Epithelial cell of prostate (primary cell): Measurements from ENCODE around the gene VPS33A.
"Not testable (repeated sequence)": the region's sequence is repeated elsewhere in the genome, so short reads cannot be mapped to it uniquely, and the experiment has no call there.

Experiments used
- DNase-seq: peaks from one replicate; pipeline ENCODE4 v3.0.0-alpha.2; 2011; ENCODE audit warnings: low read depth, low spot score
- H3K27ac ChIP-seq: fragments of 450-650 bp; 2 replicates; pipeline ENCODE4 v1.5.1; 2017; ENCODE audit warnings: mild to moderate bottlenecking

VPS33A gene

GRCh38 chr12:122206111-122206881 lies 60.0 kb downstream of the VPS33A start:
- no peak for DNase-seq
- H3K27ac ChIP-seq: no peak overlapping the region

- DNase-seq: no peak
- H3K27ac ChIP-seq: no peak overlapping the region
Measured at GRCh38 chr12:122205053-122205925, 61.0 kb downstream of the VPS33A start.

GRCh38 chr12:122204167-122205052 lies 61.9 kb downstream of the VPS33A start:
- no peak overlapping the region for H3K27ac ChIP-seq
- no peak for DNase-seq

GRCh38 chr12:122203301-122204166 lies 62.8 kb downstream of the VPS33A start, which contains the start of gene B3GNT4:
Gene B3GNT4, plus strand, starts transcription at chr12:122203709. Its CDS starts 910 bp downstream, at chr12:122204619.
- DNase-seq: no peak
- H3K27ac ChIP-seq: no peak within 1 kb of the TSS

- not testable (repeated sequence) for DNase-seq, H3K27ac ChIP-seq
Measured at GRCh38 chr12:122202811-122203210, 63.5 kb downstream of the VPS33A start.

- no peak for DNase-seq
- H3K27ac ChIP-seq: no peak overlapping the region
Measured at GRCh38 chr12:122202017-122202416, 64.3 kb downstream of the VPS33A start.

GRCh38 chr12:122201381-122201780 lies 64.9 kb downstream of the VPS33A start:
- no peak for DNase-seq

GRCh38 chr12:122200541-122201175 lies 65.6 kb downstream of the VPS33A start:
- no peak overlapping the region for H3K27ac ChIP-seq
- no peak for DNase-seq

More at GRCh38 chr12:122201381-122201780, 64.9 kb downstream of the VPS33A start:
- no peak overlapping the region for H3K27ac ChIP-seq

GRCh38 chr12:122199484-122200355 lies 66.6 kb downstream of the VPS33A start:
- DNase-seq: no peak
- no peak overlapping the region for H3K27ac ChIP-seq

- H3K27ac ChIP-seq: peak overlapping the region; percentile 13
Measured at GRCh38 chr12:122197612-122197966, 68.7 kb downstream of the VPS33A start.

GRCh38 chr12:122195405-122195804 lies 70.9 kb downstream of the VPS33A start:
- DNase-seq: no peak
- no peak overlapping the region for H3K27ac ChIP-seq

More at GRCh38 chr12:122197612-122197966, 68.7 kb downstream of the VPS33A start:
- no peak for DNase-seq

- no peak overlapping the region for H3K27ac ChIP-seq
- no peak for DNase-seq
Measured at GRCh38 chr12:122194804-122195203, 71.5 kb downstream of the VPS33A start.

- DNase-seq: no peak
- H3K27ac ChIP-seq: no peak overlapping the region
Measured at GRCh38 chr12:122192441-122192840, 73.9 kb downstream of the VPS33A start.

GRCh38 chr12:122190842-122191668 lies 75.2 kb downstream of the VPS33A start:
- H3K27ac ChIP-seq: no peak overlapping the region
- DNase-seq: no peak

- DNase-seq: no peak
- no peak overlapping the region for H3K27ac ChIP-seq
Measured at GRCh38 chr12:122189626-122190475, 76.4 kb downstream of the VPS33A start.

- H3K27ac ChIP-seq: no peak overlapping the region
- no peak for DNase-seq
Measured at GRCh38 chr12:122187466-122187865, 78.8 kb downstream of the VPS33A start.
